Stimulated activated CD8-positive, alpha-beta memory T cell treated with anti-CD3 and anti-CD28 coated beads, Interleukin-7, amount 100 ng/mL, for 1 hour (primary cell): ENCODE data around the gene NKTR.
A peak's percentile ranks its signal among the peaks of the same experiment; 100 is the strongest.
"Not testable (repeated sequence)": the region's sequence is repeated elsewhere in the genome, so short reads cannot be mapped to it uniquely, and the experiment has no call there.

Source experiments
- DNase-seq, 2 donors: peaks; one replicate each; pipeline ENCODE4 v3.0.0-alpha.2; 2020; ENCODE audit warnings: low read depth in 2 of 2

Gene NKTR

DNA sequence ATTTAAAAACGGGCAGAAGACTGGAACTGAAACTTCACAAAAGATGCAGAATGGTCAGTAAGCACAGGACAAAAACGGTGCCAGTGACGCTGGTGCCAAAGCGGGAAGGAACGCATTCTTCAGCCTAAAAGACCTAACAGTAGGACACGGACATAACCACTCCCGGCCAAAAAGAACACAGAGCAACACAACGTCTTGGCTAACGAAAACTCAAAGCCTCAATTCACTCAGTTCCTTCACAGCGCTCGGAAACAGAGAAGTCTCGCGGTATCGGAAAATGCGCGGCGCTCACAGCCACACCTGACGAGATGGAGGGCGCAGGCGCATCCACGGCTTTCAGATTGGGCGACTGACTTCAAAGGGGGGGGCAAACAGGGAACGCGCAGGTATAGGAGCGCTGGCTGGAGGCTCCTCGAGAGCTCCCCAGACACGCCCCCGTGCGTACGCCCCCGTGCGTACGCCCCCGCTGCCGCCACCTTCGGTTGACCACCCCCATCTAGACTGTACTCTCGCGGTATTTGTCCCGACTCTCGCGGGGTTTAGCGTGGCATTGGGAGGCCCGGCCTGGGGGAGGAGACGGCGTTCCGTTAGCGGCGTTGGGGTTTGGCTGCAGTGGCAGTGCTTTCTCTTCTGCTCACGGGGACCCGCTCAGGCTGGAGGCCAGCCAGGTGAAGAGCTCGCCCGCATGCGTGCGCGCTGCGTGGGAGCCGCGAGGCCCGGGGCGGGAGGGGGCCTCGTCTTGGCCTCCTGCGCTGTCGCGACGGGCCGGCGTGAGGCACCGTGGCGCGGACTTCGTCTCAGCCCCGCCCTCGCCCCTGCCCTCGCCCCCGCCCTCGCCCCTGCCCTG lies at the start of gene NKTR:
Gene NKTR (plus strand): TSS at position 576 of the 847 bp plus-strand sequence. CDS start 321 bp downstream, outside the sequence.
- peak; percentile 98 to 100 for DNase-seq

- no peak for DNase-seq
Observed at GRCh38 chr3:42552830-42553229, 47.7 kb upstream of the NKTR start.

DNA sequence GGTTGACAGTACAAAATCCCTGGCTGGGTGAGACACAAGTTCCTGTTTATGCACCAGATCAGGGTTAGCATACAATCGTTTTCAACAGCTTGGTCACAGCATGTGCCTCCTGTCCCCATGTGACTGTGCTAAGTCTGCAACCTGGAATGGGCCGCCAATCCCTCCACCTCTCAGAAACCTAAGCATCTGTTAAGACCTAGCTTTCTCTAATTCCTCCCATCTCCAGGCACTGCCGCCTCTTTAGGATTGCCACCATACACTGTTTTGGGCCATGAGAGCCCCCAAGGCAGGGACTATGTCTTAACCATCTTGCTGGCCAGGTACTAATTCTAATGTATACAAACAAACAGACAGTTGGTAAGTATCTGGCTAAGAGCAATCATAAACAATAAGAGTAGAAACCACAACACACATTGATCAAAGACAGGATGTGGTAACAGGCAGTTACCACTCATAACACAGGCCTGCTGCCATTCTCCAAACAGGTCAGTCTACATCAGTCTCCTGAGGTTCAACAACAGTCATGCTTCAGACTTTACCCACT lies 44.3 kb upstream of the NKTR start:
- no peak for DNase-seq

DNA sequence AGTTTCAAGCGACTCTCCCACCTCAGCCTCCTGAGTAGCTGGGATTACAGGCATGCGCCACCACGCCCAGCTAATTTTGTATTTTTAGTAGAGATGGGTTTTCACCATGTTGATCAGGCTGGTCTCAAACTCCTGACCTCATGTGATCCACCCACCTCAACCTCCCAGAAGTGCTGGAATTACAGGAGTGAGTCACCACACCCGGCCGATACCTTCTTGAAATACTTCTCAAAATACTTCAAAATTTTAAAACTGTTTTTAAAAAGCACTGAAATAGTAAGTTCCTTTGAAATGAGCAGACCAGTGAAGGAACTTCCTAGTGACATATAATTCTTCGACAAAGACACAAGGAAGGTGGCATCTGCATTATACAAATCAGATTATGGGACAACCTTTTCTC lies 43.7 kb upstream of the NKTR start:
- DNase-seq: not testable (repeated sequence)

- no peak for DNase-seq
Observed at GRCh38 chr3:42557854-42558253, 42.6 kb upstream of the NKTR start.

DNA sequence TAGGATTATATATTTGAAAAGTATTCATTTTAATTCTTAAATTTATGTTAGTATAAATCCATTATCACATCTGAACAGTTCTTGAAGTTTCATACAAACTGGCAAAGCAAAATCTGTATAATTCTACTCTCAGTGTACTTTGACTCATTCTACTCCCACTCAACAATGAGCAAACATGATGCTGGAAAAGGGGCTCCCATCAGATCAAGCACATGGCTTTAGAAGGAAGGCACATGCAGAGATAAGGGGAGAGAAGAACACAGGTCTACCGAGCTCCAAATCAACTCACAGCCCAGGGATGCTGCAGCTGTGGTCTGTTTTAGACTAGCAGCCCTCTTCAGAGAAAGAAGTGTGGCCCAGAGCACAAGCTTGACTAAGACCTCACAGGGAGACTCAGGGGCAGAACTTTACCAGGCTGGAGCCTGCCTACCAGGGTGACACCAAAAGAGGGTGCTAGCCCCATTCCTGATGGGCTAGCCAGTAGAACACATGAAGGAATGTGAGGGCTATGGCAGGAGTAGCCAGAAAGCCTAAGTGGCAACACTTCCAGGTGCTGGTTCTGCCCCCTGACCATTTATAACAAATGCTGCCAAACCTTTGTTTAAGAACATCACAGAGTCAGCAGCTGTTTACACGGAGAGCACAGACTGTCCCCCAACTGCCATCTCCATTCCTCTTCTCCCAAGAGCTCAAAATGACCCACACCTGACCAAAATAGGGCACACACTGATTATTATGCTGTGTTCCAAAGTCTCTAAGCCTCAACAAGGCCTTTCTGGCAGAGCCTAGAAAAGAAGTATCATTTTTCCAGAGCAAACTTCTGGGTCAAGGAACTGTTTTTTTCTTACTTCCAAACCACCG lies 38.2 kb upstream of the NKTR start:
- no peak for DNase-seq

- DNase-seq: no peak
Observed at GRCh38 chr3:42569593-42570142, 30.8 kb upstream of the NKTR start.

GRCh38 chr3:42572278-42572677 lies 28.2 kb upstream of the NKTR start:
- no peak for DNase-seq

GRCh38 chr3:42575137-42575741 lies 25.2 kb upstream of the NKTR start:
- no peak for DNase-seq

DNA sequence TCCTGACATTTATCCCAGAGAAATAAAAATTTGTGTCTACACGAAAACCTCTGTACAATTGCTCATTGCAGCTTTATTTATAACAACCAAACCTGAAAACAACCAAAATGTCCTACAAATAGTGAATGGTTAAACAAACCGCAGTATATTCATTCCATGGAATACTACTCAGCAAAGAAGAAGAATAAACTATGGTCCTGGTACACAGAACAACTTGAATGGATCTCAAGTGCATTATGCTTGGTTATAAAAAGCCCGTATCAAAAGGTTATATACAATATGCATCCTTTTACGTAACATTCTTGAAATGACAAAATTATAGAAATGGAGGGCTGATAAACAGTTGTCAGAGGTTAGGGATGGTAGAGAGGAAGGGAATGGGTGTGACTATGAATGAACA lies 22.4 kb upstream of the NKTR start:
- DNase-seq: no peak

GRCh38 chr3:42579346-42579745 lies 21.1 kb upstream of the NKTR start:
- DNase-seq: not testable (repeated sequence)

DNA sequence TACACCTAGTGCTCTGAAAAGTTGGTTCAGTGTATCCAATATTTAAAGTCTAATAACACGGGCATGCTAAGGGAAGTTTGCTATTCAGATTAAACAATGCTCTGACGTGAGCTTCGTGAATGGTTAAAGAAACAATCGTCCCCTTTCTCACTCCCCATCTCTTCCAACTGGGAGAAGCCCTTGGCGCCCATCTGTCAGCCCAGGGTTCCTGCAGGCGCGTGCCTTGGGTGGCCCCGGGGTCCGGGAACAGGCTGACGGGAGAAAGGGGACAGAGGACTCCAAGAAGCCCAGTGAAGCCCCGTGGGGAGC lies 19.1 kb upstream of the NKTR start:
- no peak for DNase-seq

DNA sequence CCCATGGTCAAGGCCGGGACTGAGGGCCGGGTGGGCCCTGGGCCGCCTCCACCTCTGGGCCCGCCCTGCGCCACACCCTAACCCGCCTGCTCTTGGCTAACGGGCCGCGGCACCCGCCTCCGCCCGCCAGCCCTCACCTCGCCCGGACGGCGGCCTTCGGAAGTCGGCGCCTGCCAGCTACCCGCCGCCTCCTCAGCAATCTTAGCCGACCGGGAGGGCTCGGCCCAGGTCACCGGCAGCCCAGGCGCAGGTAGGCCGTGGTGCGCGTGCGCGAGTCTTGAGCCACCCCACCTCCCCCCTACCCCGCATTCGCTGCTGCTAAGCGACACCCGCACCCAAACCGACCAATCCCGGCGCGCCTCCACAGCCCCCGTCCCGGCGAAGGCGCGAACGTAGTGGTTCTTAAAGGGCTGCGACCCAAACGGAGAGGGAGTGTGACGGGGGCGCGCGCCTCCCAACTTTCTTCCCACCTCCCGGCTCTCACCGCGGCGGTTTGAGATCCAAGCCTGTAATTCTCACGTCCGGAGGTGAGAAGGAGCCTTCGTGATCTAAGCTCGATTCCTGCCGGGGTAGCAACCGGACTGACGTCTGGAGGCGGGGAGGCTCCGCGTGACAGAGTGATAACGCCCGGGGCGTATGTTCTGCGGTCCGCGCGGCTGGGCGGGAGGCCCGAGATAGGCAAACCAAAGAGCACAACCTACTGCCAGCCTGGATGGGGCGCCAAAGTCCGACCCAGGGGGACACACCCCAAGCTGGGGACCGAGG lies 18.6 kb upstream of the NKTR start, which contains the start of gene SEC22C:
Gene SEC22C (minus strand): TSS at position 259 of the 765 bp plus-strand sequence. CDS start 12,921 bp downstream, outside the sequence.
- DNase-seq: peak; percentile 90 to 94

- no peak for DNase-seq
Observed at GRCh38 chr3:42582474-42583070, 17.9 kb upstream of the NKTR start.

DNA sequence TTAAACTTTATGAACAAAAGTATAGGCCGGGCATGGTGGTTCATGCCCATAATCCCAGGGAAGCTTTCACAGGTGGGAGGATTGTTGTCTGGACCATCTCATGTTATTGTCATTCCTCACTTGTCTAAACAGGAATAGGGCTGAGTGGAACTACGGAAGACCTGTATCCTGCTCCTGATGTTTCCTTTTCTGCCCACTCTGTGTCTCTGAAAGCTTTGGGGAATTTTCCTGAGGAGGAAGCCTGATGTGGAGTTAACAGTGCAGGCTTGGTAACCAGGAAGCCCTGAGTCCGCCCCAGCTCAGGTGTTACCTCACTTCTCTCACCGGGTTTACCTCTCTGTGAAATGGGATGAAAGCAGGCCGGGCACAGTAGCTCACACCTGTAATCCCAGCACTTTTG lies 11.9 kb upstream of the NKTR start:
- no peak for DNase-seq

DNA sequence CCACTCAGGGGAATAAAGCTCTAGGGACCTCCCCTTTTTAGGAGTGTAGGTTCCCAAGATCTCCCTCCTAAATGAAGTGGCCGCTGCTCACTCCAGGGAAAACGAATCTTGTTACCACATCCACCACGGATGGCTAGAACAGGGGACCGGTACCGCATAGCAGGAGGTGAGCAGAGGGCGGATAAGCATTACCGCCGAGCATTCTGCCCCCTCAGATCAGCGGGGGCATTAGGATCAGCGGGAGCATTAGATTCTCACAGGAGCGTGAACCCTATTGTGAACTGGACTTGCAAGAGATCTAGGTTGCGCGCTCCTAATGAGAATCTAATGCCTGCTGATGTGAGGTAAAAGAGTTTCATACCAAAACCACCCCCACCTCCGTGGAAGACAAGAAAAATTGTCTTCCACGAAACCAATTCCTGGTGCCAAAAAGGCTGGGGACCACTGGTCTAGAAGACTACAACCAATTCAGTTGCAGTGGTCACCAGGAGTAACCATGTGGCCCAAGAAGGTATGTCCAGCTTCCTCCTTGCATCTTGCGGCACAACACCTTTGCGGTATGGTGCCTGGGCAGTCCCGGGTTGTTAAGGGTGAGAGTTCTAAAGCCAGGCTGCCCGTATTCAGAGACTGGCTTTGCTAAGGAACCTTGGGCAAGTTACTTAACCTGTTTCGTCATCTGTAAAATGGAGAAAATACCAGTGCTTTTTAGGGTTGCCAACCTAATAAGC lies 10.9 kb upstream of the NKTR start:
- DNase-seq: no peak

DNA sequence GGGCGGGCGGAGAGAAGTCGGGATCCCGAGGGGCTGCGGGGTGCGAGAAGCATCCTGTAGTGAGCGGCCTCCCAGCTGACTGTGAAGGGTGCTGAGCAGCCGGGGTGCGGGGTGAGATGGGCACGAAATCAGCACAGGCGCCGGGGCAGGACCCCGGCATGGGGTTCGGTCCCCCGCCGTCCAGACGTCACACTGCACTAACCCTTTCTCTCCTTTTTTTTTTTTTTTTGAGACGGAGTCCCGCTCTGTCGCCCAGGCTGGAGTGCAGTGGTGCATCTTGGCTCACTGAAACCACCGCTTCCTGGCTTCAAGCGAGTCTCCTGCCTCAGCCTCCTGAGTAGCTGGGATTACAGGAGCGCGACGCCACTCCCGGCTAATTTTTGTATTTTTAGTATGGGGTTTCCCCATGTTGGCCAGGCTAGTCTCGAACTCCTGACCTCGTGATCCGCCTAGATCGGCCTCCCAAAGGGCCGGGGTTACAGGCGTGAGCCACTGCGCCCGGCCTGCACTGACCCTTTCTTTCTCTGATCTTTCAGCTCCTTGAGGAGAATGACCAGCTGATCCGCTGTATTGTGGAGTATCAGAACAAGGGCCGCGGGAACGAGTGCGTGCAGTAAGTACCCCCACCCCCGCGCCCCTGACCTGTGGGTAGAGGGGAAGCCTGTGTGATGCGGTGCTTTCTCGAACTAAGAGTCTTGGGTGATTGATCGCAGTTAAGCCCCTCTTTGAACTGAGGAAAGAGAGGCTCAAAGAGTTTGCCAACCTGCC lies 9.3 kb upstream of the NKTR start:
- DNase-seq: no peak

DNA sequence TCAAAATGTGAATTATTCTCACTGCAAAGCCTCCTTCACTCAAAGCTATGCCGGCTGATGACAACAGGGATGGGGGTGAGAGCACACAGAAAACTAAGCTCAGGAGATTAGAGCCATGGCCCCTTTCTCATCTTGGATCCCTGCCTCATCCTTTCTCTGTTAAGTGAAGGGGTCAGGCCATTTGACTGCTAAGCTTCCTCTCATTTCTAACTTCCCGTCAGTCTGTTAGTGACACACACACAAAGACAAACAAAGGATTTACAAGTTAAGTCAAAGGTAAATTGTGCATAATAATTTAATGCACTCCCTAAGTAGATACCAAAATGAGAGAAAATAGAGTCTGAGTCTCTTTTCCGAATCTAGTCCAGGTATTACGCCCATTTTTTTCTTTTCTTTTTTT lies 8.7 kb upstream of the NKTR start:
- DNase-seq: no peak

- DNase-seq: no peak
Observed at GRCh38 chr3:42593635-42594034, 6.9 kb upstream of the NKTR start.
